ENCODE results near the gene KRT12. TPM values are rescaled to one million over a fixed set of nuclear protein-coding genes. Genes with fewer than 3 reads are reported as not detected.

Gene KRT12
- total RNA-seq, 1 donor from 2014 or later: not detected

DNA sequence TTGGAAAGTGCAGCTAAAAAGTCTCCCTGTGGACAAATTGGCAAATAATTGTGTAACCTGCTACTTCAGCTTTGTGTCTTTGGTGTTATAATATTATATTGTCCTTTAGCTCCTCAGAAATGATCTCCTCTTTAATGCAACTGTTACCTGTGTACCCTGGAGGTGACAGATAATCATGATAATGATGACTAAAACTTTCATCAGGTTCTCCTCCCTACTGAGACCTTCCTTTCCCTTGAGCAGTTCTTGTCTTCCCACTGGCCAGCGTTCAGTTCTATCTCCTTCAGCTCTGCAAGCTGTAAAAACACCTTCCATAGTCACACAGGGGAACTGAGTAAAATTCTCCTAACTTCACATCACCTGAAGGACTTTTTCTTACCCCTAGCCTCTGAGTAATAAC is 14.7 kb downstream of the KRT12 start:
- intact Hi-C loops (cut with DNase I): no loop called here
- DNase-seq (ENCODE audit: missing footprints): no peak
- ATAC-seq: no peak

DNA sequence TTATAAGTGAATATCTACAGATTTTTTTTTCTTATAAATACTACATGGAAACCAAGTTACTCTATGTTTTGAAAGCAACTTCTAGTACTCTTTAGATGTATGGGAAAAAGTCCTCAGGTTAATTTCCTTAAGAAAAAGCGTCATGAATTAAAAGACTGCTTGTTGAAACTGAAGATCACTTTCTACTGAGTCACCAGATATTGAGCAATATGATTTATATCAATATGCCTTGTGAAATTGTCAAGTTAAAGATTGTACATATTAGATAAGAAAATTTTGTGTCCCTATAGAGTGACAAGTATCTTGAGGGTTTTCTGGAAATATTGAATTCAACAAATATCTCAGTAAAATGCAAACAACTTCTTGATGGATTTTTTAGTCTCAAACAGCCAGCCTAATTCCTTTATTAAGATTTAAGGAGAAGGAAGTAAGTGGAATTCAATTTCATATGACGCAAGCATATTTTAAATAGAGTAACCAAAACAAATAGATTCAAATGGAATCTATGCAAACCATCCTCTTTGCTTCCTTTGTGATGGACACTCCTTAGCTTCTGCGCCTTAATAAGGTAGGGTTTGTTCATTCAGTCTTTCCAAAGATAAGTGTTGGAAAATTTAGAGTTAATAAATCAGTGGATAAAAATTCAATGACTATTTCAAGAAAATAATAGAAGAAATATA is 16.6 kb downstream of the KRT12 start:
- no peak for DNase-seq (ENCODE audit: missing footprints)
- no peak for ATAC-seq
- intact Hi-C loops (cut with DNase I): no loop called here

- intact Hi-C loops (cut with DNase I): no loop called here
- no peak for DNase-seq (ENCODE audit: missing footprints)
- no peak for ATAC-seq
These were observed 17.3 kb downstream of the KRT12 start for GRCh38 chr17:40849723-40850122.

DNA sequence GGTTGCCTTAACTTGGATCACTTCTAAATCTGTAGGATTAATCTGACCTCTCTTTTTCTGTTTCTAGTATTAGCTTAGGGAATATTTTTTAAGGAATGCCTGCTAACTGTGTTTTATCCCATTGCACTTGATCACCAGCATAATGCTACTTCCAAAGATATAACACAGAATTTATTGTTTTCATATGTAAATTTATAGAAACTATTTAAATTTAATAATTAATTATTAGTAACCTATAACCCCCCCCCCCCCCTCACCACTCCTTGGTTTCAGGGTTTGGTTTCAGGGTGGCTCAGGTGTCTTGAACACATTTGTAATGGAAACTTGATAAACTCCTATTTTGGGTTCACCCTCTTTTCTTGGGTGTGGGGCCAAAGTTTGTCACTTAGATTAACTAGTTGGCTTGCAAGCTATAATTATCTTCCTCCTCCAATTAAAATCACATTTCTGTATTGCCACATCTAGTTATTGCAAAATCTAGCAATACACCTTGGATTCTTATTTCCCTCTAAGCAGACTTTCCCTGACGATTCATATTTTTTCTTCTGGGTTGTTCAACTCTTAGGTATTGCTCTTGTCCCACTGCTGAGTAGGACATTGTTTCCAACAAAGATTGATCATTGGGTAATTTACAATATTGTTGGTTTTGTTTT is 18.3 kb downstream of the KRT12 start:
- intact Hi-C loops (cut with DNase I): no loop called here
- ATAC-seq: no peak
- no peak for DNase-seq (ENCODE audit: missing footprints)

DNA sequence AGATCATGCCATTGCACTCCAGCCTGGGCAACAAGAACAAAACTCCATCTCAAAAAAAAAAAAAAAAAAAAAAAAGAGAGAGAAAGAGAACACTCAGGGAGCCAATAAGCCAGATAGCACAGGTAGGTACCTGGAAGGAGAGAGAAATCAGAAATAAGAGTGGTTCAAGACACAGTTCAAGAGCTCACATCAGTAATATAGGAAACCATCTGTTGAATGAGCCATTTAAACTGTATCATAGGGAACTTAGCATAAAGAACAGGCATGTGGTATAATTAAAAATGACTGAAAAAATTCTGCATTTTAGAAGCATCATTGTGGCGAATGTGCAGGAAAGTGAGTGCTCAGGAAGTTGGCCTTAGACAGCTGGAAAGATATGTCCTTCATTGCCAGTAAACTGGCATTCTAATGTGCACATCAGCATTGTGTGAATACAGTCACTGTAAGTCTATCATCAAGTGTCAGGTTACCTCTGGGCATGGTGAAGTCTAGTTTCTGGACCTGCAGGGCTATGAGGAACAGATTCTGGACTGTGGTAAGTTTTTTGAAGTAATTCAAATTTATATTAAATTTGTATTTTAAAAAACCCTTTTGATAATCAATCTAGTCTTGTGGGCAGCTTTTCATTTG is 20.4 kb downstream of the KRT12 start:
- ATAC-seq: no peak
- intact Hi-C loops (cut with DNase I): no loop called here

GRCh38 chr17:40844671-40845107 is 22.3 kb downstream of the KRT12 start:
- intact Hi-C loops (cut with DNase I): no loop called here
- ATAC-seq (no peak), DNase-seq (ENCODE audit: missing footprints) (no peak)

More for the DNA sequence above, 20.4 kb downstream of the KRT12 start:
- no peak for DNase-seq (ENCODE audit: missing footprints)

- no peak for ATAC-seq
- intact Hi-C loops (cut with DNase I): no loop called here
- DNase-seq (ENCODE audit: missing footprints): no peak
These were observed 23.8 kb downstream of the KRT12 start for GRCh38 chr17:40843242-40843641.

DNA sequence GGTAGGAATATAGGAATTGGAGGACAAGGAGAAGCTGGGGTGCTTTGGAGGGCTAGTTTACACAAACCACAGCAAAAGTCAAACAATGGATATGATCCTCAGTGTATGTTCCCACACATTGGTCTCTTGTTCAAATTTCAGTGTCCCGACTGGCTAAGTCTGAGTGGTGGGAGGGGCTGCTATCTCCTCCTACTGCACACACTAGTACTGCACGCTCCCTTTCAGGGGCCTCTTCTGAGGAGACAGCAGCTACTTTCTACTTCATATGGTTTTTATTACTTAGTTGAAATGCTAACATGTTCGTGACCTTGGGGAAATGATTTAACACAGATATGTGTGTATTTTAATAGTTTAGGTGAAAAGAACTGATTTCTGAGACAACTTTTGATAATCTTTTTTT is 25.8 kb downstream of the KRT12 start:
- intact Hi-C loops (cut with DNase I): no loop called here
- no peak for ATAC-seq

GRCh38 chr17:40839194-40839593 is 27.8 kb downstream of the KRT12 start:
- ATAC-seq (no peak), DNase-seq (ENCODE audit: missing footprints) (no peak)
- intact Hi-C loops (cut with DNase I): no loop called here

More for the DNA sequence above, 25.8 kb downstream of the KRT12 start:
- no peak for DNase-seq (ENCODE audit: missing footprints)

DNA sequence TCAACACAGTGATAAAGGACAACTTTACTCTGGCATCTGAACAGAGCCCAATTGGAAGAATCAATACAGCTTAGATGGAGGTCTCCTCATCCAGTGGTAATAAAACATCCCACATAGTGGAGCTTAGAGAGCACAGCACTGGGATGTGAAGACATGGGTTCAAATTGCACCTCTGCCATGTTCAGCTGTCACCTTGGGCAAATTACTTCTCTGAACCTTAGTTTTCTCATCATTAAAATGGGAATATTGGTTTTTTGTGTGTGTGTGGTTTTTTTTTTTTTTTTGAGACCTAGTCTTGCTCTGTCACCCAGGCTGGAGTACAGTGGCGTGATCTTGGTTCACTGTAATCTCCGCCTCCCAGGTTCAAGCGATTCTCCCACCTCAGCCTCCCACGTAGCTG is 31.0 kb downstream of the KRT12 start:
- no peak for ATAC-seq
- intact Hi-C loops (cut with DNase I): no loop called here

DNA sequence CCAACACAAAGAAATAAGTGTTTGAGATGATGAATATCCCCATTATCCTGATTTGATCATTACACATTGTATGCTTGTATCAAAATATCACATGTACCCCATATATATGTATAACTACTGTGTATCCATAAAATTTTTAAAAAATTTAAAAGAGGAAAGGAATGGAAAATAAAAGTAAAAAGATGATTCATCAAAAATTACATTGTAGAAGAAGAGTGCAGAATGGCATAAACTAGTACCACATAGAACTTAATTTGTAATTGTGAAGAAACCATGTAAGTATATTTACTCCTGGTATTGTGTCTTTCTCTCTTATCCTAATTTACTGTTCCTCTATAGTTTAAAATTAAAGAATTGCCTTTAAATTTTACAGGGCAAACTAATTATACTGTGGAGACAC is 33.1 kb downstream of the KRT12 start:
- intact Hi-C loops (cut with DNase I): no loop called here
- DNase-seq (ENCODE audit: missing footprints) (no peak), ATAC-seq (no peak)

More for the DNA sequence above, 31.0 kb downstream of the KRT12 start:
- DNase-seq (ENCODE audit: missing footprints): no peak

DNA sequence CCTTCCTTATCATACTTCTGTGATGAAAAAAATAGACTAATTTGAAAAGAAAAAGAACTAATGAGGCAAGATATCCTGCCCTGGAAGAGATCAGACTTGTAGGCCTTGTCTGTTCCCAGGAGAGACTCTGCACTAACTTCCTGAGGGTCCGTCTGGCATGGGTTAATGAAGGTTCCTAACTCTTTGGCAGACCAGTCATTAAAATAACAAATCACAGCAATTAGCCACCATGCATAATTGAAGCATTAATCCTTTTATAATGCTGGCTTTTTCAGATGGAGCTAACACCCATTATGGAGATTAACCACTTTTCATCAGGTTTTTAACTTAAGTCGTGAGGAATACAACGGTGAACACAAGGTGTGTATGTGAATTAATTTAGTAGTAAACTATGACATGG is 34.2 kb downstream of the KRT12 start:
- ATAC-seq: no peak
- DNase-seq (ENCODE audit: missing footprints): no peak
- intact Hi-C loops (cut with DNase I): no loop called here

DNA sequence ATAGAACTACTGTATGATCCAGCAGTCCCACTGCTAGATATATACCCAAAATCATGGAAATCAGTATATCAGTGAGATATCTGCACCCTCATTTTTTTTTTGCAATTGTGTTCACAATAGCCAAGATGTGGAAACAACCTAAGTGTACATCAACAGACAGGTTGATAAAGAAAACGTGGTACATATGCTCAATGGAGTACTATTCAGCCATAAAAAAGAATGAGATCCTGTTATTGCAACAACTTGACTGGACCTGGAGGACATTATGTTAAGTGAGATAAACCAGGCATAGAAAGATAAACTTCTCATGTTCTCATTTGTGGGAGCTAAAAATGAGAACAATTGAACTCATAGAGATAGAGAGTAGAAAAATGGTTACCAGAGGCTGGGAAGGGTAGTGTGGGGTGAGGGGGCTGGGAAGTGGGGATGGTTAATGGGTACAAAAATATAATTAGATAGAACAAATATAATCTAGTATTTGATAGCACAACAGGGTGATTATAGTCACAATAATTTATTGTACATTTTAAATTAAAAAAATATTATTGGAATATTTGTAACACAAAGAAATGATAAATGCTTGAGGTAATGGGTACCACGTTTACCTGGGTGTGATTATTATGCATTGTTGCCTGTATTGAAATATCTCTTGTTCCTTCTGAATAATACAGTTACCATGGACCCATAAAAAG is 36.8 kb downstream of the KRT12 start:
- no peak for ATAC-seq
- DNase-seq (ENCODE audit: missing footprints): no peak
- intact Hi-C loops (cut with DNase I): no loop called here

- ATAC-seq (no peak), DNase-seq (ENCODE audit: missing footprints) (no peak)
- intact Hi-C loops (cut with DNase I): no loop called here
These were observed 38.5 kb downstream of the KRT12 start for GRCh38 chr17:40828454-40829044.

GRCh38 chr17:40827746-40828453 is 39.1 kb downstream of the KRT12 start:
- no peak for ATAC-seq

GRCh38 chr17:40825599-40825998 is 41.4 kb downstream of the KRT12 start:
- intact Hi-C loops (cut with DNase I): no loop called here
- no peak for ATAC-seq

More at GRCh38 chr17:40827746-40828453, 39.1 kb downstream of the KRT12 start:
- DNase-seq (ENCODE audit: missing footprints): no peak
- intact Hi-C loops (cut with DNase I): no loop called here

DNA sequence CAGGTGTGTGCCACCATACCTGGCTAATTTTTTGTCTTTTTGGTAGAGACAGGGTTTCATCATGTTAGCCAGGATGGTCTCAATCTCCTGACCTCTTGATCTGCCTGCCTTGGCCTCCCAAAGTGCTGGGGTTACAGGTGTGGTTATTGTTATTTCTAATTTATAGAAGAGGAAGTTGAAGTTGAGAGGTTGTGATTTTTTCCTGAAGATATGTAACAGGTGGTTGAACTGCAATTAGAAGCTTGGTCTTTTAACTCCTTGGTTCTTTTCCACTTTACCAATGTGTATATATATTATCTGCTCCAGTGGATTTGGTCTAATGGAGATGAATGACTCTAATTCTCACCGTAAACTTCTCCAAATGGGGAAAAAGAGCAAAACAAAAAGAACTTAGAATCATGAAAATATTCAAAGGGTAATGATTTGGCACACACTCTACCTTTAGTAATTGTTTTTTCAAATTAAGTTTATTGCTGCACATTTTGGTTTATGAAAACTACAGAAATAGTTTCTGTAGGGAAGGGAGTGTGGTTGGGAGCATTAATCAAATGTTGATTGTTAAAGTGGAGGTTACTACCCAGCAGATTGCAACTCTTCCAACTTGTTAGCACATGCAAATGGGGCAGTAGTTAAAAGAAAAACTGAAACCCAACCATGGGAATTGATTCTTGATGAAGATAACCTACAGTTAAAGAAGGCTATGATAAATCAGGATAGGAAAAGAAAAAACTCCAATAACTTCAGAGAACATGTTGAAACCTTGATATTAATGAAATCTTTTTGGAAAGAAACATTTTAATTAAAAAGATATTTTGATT is 42.8 kb downstream of the KRT12 start:
- intact Hi-C loops (cut with DNase I): no loop called here
- DNase-seq (ENCODE audit: missing footprints) (no peak), ATAC-seq (no peak)

More at GRCh38 chr17:40825599-40825998, 41.4 kb downstream of the KRT12 start:
- no peak for DNase-seq (ENCODE audit: missing footprints)

Data from Right ventricle myocardium inferior (tissue), 1 donor.